Gastroesophageal sphincter (tissue), 3 donors: ENCODE results near the gene ROBO1.

Source experiments
- EP300 ChIP-seq: sonication (generic); formaldehyde crosslinking; IDR thresholded peaks from one replicate; pipeline ENCODE4 v1.6.1; 2017; ENCODE audit warnings: antibody characterized with exemption, mild to moderate bottlenecking
- TF ChIP-seq, protein P1 (sequence below), 4 experiments: fragments of 200-600 bp in 2 of 4; fragments of 450-650 bp in 2 of 4; sonication (generic) in 1 of 4; IDR thresholded peaks; one replicate each; pipeline ENCODE4 v1.5.1; 2017 to 2019; ENCODE audit warnings: antibody characterized with exemption in 4 of 4, mild to moderate bottlenecking in 2 of 4, moderate library complexity in 2 of 4

DNA sequence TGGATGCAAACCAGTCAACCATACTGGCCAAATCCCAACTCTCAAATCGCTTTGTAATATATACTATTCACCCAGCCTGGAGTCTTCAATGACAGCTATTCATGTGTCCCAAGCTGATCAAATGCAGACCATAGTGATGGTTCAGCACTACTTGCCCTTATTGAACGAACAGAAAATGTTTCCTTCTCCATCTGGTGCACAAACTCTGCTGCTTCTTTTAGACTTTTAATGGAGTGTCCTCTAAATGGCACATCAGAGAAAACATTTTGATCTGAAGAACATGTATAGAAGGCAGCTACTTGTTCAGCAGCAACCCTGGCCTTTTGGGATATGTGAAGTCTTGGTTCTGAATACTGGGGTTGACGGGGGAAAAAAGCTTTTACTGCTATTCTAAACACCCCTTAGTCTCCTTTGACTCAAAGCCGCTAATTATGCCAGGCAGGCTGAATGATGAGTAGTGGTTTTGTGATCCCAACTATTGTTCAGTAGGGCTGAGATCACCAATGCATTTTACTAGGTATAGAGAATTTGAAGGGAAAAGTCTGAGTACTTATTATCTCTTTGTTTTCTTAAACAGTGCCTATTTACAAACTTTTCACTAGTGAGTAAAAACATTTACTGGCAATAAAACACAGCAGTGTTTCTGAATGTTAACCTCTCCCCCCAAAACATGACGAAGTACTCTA is 781.2 kb downstream of the ROBO1 start:
- TF ChIP-seq, protein P1, sequence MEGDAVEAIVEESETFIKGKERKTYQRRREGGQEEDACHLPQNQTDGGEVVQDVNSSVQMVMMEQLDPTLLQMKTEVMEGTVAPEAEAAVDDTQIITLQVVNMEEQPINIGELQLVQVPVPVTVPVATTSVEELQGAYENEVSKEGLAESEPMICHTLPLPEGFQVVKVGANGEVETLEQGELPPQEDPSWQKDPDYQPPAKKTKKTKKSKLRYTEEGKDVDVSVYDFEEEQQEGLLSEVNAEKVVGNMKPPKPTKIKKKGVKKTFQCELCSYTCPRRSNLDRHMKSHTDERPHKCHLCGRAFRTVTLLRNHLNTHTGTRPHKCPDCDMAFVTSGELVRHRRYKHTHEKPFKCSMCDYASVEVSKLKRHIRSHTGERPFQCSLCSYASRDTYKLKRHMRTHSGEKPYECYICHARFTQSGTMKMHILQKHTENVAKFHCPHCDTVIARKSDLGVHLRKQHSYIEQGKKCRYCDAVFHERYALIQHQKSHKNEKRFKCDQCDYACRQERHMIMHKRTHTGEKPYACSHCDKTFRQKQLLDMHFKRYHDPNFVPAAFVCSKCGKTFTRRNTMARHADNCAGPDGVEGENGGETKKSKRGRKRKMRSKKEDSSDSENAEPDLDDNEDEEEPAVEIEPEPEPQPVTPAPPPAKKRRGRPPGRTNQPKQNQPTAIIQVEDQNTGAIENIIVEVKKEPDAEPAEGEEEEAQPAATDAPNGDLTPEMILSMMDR (IDR thresholded peaks at IDR 0.05) = no peak
- no peak for TF ChIP-seq EP300
